Mesothelial cell of epicardium (in vitro differentiated cells): ENCODE data around the gene ACTL7A. TPM values are rescaled to one million over a fixed set of nuclear protein-coding genes. Genes with fewer than 3 reads are reported as not detected.
"Not testable (repeated sequence)": the region's sequence is repeated elsewhere in the genome, so short reads cannot be mapped to it uniquely, and the experiment has no call there.

Experiments used
- DNase-seq, 2 experiments: peaks; one replicate each; pipeline ENCODE4 v3.0.0; 2021; ENCODE audit warnings: low spot score in 2 of 2; ENCODE audit not compliant: unreplicated experiment in 2 of 2
- H3K27ac Mint-ChIP-seq: 2 replicates; pipeline ENCODE4 v1.8.0; 2021; ENCODE audit warnings: mixed read lengths
- H3K27me3 Mint-ChIP-seq: 2 replicates; pipeline ENCODE4 v1.8.0; 2021; ENCODE audit warnings: low read depth, mixed read lengths
- H3K36me3 Mint-ChIP-seq: 2 replicates; pipeline ENCODE4 v1.8.0; 2021; ENCODE audit warnings: mixed read lengths
- H3K4me1 Mint-ChIP-seq: 2 replicates; pipeline ENCODE4 v1.8.0; 2021; ENCODE audit warnings: mixed read lengths
- H3K4me3 Mint-ChIP-seq: 2 replicates; pipeline ENCODE4 v1.8.0; 2021; ENCODE audit warnings: mild to moderate bottlenecking, moderate library complexity, mixed read lengths
- H3K9me3 Mint-ChIP-seq: 2 replicates; pipeline ENCODE4 v1.8.0; 2021; ENCODE audit warnings: mixed read lengths
- total RNA-seq: library from RNA; stranded (reverse); gene quantifications from 3 replicates; pipeline ENCODE4 v1.2.1, GENCODE V29; 2021
- TF ChIP-seq, protein P1 (sequence below): fragments of 200-600 bp; sonication (generic); IDR thresholded peaks from one replicate; pipeline ENCODE4 v1.5.0; 2021; ENCODE audit warnings: antibody characterized with exemption; ENCODE audit not compliant: unreplicated experiment

ACTL7A gene
- total RNA-seq, 1 donor from 2014 or later = not detected

- TF ChIP-seq, protein P1, sequence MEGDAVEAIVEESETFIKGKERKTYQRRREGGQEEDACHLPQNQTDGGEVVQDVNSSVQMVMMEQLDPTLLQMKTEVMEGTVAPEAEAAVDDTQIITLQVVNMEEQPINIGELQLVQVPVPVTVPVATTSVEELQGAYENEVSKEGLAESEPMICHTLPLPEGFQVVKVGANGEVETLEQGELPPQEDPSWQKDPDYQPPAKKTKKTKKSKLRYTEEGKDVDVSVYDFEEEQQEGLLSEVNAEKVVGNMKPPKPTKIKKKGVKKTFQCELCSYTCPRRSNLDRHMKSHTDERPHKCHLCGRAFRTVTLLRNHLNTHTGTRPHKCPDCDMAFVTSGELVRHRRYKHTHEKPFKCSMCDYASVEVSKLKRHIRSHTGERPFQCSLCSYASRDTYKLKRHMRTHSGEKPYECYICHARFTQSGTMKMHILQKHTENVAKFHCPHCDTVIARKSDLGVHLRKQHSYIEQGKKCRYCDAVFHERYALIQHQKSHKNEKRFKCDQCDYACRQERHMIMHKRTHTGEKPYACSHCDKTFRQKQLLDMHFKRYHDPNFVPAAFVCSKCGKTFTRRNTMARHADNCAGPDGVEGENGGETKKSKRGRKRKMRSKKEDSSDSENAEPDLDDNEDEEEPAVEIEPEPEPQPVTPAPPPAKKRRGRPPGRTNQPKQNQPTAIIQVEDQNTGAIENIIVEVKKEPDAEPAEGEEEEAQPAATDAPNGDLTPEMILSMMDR = no peak
- peaks cover 30% of the 10 kb centered on the region for H3K4me1 Mint-ChIP-seq
- no peaks in the 10 kb centered on the region for H3K27me3 Mint-ChIP-seq
- H3K27ac Mint-ChIP-seq = no peak overlapping the region
- no peak for DNase-seq
- no peaks in the 10 kb centered on the region for H3K36me3 Mint-ChIP-seq
- H3K9me3 Mint-ChIP-seq = peaks cover 6% of the 10 kb centered on the region
- no peak overlapping the region for H3K4me3 Mint-ChIP-seq
Observed at GRCh38 chr9:108835831-108836230, 26.2 kb upstream of the ACTL7A start.

DNA sequence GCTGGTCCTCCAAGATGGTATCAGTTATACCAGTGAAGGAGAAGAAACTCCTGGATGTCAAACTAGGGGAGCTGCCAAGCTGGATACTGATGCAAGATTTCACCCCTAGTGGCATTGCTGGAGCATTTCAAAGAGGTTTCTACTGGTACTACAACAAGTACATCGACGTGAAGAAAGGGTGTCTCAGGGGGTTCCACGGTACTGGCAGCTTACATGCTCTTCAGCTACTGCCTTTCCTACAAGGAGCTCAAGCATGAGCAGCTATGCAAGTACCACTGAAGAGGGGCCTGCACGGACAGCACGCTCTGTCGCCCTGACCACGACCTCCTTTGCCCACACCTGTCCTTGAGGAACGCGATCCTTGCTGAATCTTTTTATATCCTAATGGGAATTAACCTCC lies 25.7 kb upstream of the ACTL7A start:
- no peak for DNase-seq
- Mint-ChIP-seq H3K27ac (no peak overlapping the region), H3K36me3 (no peaks in the 10 kb centered on the region), H3K4me1 (peaks cover 25% of the 10 kb centered on the region), H3K9me3 (peaks cover 6% of the 10 kb centered on the region), H3K27me3 (no peaks in the 10 kb centered on the region), H3K4me3 (no peak overlapping the region)
- TF ChIP-seq, protein P1 = no peak

DNA sequence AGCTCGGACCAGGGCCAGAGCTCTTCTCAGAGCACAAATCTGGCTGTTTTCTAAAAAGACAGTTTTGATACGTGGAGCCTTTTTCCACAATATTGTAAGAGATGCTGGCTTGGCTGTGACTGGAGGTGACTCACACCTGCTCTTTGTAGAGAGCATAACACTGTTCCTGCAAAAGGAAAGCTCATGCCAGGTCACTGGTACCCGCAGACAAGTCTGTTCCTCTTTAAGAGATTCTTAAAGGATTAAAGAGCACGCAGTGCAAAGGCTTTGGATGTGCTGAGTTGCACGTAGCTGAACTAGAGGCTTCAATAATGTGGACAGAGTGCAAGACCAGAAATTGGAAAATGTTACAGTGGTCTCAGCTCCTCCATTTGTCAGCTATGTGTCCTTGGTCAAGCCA lies 25.3 kb upstream of the ACTL7A start:
- Mint-ChIP-seq H3K9me3 (peaks cover 6% of the 10 kb centered on the region), H3K27me3 (no peaks in the 10 kb centered on the region), H3K27ac (no peak overlapping the region), H3K36me3 (no peaks in the 10 kb centered on the region), H3K4me3 (no peak overlapping the region), H3K4me1 (peaks cover 20% of the 10 kb centered on the region)
- TF ChIP-seq, protein P1 = no peak
- no peak for DNase-seq

DNA sequence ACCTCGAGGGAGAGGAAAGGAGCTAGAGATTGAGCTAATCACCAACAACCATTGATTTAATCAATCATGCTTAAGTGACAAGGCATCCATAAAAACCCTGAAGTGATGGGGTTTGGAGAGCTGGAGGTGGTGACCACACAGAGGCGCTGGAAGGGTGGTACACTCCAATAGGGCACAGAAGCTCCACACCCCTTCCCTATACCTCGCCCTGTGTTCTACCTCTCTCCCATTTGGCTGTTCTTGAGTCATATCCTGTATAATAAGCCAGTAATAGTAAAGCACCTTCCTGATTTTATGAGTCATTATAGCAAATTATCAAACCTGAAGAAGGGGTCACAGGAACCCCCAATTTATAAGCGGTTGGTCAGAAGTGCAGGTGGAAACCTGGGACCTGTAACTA lies 24.5 kb upstream of the ACTL7A start:
- peaks cover 1% of the 10 kb centered on the region for H3K27me3 Mint-ChIP-seq
- no peak overlapping the region for H3K27ac Mint-ChIP-seq
- H3K36me3 Mint-ChIP-seq = no peaks in the 10 kb centered on the region
- no peak for DNase-seq
- peaks cover 6% of the 10 kb centered on the region for H3K9me3 Mint-ChIP-seq
- H3K4me3 Mint-ChIP-seq = no peak overlapping the region
- TF ChIP-seq, protein P1 = no peak
- H3K4me1 Mint-ChIP-seq = peaks cover 17% of the 10 kb centered on the region

DNA sequence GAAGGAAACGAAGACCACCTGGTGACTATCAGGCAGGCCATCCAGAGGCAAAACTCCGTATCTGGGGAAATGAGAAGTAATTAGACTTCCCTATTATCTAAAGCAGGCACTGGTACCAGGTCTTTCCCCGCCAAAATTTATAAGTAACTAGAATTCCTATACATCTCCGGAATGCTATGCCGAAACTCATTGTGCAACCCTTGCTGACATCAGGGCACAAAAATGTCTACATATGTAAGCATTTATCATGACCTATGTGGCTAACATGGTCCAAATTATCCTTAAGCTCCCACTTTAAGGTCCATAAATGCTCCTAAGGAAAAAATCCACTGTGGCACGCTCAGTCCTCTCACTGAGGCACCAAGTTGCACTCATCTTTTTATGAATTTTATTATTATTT lies 24.0 kb upstream of the ACTL7A start:
- Mint-ChIP-seq H3K27me3 (peaks cover 2% of the 10 kb centered on the region), H3K4me1 (peaks cover 15% of the 10 kb centered on the region), H3K36me3 (no peaks in the 10 kb centered on the region), H3K27ac (no peak overlapping the region), H3K9me3 (peaks cover 6% of the 10 kb centered on the region), H3K4me3 (no peak overlapping the region)
- no peak for DNase-seq
- TF ChIP-seq, protein P1 = no peak

GRCh38 chr9:108839561-108839960 lies 22.5 kb upstream of the ACTL7A start:
- H3K4me3 Mint-ChIP-seq, H3K9me3 Mint-ChIP-seq, H3K36me3 Mint-ChIP-seq, H3K27ac Mint-ChIP-seq, H3K27me3 Mint-ChIP-seq, DNase-seq: not testable (repeated sequence)
- H3K4me1 Mint-ChIP-seq = peaks cover 14% of the 10 kb centered on the region
